HG02678 (cell line): Measurements from ENCODE around the gene MB21D2.

Source experiments
- ATAC-seq: cut with Tn5 transposase; IDR thresholded peaks from one replicate; pipeline ENCODE4 v1.9.1; 2021; ENCODE audit warnings: mild to moderate bottlenecking, moderate library complexity; ENCODE audit not compliant: unreplicated experiment

The MB21D2 gene

DNA sequence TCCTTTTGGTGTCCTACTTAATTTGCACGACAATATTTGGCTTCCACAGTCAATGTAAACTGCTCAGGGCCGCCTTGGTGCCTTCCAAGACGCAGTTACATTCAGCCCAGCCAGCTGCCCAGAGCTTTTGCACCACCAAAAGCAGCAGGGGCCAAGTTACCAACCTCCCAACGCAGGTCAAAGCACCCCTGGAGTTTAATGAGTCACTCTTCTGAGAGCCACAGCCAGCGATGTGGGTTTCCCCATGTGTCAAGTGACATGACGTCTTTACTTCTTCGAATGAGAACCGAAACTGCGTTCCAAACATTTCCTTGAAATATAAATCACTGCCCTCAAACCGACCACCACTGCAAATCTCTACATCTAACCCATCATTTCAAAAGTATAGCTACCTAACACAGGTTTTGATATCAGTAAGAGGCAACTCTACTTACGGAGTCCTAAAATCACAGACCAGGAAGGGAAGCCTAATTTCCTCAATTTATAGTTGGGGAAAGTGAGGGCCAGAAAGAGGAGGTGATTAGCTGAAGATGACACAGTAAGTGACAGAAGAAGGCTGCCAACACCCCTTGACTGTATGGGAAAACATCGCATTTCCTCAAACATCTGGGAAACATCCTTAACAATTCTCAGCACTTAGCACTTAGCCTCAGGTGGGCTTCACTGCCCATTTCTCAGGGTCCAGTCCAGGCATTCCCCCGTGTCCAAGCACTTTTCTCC, 24.5 kb downstream of the MB21D2 start:
- ATAC-seq: peak; percentile 98

DNA sequence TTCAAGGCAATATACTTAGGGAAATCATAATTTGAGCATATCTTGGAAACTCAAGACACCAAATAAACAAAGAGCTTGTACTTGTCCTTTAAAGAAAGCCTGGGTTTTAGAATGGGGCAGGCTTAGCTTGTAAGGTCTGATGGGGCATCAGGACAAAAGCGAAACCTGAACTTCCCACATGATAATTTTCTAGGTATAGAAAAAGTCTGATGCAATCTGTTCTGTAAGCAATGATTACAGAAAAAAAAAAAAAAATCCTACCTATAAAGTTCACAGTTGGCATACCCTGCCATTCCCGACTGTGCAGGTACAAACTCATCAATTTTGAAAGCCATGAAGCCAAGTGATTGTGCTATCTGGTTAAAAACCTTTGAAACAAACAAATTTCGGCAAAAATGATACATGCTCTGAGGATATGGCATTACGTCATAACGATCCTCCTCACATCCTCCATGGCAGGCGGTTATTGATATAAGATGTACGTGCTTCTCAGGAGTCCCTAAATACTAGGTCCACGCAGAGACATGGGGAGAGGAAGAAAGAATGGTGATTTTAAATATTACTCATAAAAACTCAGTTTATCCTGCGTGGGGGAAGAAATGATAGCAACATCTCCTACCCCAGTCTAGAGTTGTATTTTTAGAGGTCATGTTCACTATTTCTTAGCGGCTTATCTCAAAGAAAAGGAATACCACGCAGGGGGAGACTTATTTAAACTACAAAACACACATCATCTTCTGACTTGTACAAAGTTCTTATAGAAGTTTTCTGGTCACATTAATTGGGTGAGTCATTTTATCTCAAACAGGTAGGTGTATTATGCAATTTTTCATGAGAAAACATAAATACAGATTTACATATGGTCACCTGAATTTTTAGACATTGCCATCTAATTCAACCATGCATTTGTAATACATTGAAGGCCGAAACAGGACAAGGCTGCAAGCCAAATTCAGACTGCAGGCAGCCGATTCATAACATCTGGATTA, 27.0 kb downstream of the MB21D2 start:
- ATAC-seq: no peak

DNA sequence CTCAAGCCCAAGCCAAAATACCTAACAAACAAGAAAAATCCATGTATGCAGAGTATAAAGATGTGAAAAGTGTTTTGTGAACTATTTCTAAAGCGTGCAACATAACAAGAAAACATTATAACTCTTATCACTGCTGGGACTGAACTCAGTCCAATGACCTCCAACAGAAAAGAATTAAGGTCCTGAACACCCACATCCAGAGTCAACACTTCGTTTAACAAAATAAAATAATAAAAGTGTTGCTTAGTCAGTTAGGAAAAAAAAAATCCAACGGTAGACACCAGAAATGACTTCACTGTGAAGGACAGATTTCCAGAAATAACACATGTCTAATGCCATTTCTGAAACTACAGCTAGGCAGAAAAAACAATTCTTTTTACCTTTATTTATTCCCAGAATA, 28.0 kb downstream of the MB21D2 start:
- ATAC-seq: no peak

DNA sequence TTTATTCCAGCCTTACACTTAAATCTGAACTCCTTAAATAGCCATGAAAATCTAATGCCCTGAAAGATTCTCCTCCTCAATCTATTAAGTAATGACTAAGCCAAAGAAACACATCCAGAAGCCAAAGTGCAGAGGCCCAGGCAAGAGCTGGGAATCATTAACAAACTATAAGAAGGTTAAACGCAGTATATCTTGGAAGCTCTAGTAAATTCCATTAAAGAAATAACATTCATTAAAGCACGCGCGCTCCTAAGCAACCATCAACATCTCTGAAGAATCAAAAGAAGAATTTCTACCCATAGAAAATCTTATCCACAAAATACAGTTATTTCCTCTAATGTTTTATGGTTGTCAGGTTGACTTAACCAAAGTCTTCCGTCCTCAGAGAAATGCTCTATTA, 29.5 kb downstream of the MB21D2 start:
- no peak for ATAC-seq

DNA sequence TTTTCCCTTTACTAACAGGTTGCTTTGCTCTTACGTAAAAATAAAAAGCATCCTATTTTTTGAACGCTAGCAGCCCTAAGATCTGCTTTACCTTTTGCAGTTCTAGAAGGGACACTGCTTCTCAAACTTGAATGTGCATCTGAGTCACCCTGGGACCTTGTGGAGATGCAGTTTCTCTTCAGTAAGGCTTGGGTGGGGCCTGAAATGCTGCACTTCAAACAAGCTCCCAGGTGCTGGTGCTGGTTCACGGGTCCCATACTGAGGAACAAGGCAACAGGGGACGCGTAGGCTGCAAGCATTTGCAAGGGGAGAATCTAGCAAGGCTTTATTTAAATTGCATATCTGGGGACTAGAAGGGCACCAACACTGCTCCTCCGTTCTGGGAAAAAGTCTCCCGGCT, 30.0 kb downstream of the MB21D2 start:
- ATAC-seq: no peak

DNA sequence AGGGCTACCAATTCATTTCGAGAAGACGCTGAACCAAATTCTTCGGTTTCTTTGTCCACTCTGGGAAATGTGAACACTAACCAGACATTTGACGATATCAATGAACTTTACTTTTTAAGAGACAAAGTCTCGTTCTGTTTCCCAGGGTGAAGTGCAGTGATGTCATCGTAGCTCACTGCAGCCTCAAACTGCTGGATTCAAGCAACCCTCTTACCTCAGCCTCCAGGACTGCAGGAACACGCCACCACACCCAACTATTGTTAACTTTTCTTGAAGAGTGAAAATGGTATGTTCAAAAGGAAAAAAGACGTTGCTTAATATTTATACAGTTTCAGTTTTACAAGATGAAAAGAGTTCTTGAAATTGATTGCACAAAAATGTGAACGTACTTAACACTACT, 30.6 kb downstream of the MB21D2 start:
- no peak for ATAC-seq

DNA sequence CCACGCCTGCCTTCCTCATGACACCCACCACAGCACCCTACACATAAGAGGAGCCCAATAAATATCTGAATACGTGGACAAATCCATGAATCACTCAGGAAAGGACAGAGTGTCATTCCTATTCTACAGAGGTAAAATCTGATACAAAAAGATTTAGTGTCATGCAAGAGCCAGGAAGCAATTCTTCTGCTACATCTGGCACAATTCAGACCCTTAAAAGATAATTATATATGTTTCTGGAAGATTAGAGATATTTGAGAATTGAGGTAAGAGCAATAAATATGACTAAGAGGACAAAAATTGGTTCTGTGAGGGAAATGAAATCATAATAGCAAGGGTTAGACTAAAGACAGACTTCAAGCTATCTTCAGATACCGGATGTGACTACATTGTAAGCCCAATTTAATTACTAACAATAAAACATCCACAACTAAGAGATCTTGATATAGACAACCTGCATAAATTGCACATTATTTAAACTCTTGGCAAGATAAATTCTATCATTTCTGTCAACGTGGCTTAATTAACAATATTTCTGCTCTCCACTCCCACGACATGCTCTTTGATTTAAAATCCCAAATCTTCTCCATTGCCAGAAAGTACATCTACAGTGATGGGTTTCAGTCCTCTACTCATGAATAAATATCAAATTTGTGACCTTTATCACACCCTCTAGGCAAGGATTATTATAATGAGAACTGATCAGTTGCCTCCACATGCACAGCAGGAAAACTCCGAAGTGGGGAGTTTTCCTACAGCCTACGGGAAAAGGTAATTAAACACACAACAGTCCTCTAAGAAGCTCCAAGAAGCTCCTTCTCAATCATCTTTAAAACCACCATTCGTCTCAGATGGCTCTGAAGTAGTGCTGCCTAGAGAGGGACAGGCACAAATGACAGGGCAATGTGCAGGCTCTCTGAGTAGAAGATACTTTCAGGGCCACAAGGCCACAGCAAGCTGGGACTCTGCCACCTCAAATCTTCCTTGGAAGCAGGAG, 32.6 kb downstream of the MB21D2 start:
- no peak for ATAC-seq

DNA sequence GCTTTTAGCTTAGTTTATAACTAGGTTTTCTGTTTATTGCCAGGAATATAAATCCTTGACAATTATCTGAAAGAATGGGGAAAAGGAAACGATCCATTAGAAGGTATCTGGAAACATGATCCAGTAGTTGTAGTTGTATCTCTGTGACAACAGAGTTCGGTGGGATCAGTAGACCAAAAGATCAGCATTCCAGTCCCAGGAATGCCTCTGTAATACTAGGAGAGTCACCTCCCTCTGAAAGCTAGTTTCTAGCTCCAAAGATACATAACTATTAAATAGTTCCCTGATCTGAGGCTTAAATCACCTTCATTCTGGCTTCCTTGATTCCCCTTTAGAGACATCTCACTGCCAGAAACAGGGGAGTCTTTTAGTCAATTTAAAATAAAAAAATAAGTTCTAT, 34.1 kb downstream of the MB21D2 start:
- ATAC-seq: no peak

DNA sequence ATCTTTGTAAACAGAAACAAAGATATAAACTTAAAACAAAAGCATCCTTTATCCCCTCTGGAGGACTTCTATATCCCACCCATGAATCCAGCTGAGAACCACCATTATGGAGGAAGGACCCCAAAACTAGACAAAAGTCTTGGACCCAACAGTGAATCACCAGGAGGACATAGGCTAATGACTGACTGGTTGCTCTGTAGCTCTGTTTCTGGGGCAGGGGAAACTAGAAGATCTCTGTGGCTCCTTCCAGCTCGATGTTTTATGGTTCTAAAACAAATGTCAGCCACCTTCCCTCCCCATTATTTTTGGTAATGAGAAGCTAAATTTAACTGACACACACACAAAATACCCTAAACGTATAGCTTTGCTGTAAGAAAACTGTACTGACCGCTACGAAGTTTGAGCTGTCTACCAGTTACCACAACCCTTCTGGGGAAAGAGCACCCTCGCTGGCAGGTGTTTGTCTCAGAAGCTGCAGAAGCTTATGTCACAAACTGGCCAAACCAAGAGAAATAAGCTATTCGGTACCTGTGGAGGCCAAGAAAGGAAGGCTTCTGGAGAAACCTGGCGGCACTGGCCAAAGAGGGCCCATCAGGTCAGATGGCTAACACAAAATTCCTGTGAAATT, 36.4 kb downstream of the MB21D2 start:
- ATAC-seq: no peak

DNA sequence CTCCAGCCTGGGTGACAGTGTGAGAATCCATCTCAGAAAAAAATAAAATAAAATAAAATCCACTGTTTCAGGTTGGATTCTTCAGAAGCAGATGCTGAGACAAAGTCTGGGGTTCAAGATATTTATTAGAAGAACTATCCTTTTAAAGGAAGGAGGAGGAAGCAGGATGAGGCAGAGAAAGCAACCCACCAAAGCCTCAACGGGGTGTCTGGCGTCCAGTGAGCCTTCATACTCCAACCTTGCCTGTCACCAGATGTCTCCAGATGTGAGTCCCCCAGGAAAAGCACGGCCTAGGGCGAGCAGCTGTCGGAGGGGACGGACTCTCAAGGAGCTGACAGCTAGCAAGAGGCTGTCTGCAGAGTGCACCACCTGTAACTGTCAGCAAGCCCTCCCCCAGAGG, 37.3 kb downstream of the MB21D2 start:
- ATAC-seq: no peak

DNA sequence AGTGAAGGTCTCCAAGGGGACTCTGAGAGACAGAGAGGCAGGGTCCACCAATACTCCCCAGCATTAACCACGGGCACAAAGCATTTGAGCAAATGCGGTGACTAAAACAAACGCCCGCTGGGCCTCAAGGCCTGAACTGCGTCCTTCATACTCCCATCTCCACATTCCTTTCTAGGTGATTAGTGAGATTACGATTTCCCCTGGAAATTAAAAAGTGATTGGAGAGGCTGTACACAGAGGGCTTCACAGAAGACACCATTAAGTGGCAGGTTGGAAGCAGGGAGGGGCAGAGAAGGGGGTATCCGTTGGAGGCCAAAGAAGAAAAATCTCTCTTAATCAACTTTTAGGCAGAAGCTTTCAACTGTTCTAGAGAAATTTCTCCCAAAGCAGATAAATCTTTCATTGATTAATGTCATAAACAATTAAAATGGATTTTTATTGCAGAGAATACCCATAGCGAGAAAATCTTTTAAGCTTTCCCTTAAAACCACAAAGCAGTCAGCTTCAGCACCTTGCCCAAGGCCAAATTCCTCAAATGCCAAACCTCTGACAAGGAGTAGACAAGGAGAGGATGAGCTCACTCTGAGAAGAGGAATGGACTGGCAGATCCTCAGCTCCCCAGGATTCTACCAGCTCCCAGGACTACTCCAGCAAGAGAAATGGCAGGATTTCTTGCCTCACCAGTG, 38.2 kb downstream of the MB21D2 start:
- no peak for ATAC-seq

DNA sequence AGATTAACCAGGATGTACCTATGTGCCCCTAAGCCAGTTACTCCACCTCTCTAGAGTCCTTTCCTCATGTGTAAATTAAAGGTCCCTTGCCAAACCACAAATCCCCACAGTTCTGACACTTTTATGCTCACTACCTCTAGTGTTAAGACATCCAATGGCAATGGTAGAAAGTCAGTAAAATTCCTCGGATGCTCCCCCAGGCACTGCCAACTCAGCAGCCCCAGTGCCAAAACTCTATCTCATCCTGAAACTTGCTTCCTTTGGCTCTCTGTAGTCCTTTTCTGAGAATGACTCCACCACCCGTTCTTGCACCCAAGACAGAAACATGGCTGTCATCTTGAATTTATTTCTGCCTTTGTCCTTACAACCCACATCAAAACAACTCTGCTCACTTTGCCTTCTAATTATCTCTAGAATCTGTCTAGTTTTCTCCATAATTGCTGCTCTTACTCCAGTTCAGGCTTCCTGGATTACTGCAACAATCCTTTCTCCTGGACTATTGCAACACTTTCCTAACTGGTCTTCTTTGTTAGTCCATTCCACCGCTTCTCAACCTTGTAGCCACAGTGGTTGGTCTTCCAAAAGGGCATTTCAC, 41.6 kb downstream of the MB21D2 start:
- ATAC-seq: no peak

DNA sequence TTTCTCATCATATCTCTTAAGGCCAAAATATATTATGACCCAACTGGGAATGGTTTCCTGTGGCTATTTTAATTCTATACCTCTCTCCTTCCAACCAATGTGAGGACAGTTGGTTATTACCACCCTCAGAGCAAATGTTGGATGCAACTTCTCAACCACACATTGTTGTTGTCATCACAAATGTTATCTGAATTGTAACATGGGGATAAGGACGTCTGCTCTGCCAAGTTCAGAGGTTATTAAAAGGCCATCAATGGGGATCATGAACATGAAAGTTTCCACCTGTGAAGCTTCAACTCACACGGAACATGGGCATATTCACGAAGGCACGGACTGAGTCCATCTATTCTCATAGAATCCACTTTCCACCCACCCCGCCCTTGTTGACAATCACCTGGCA, 46.8 kb downstream of the MB21D2 start:
- no peak for ATAC-seq

DNA sequence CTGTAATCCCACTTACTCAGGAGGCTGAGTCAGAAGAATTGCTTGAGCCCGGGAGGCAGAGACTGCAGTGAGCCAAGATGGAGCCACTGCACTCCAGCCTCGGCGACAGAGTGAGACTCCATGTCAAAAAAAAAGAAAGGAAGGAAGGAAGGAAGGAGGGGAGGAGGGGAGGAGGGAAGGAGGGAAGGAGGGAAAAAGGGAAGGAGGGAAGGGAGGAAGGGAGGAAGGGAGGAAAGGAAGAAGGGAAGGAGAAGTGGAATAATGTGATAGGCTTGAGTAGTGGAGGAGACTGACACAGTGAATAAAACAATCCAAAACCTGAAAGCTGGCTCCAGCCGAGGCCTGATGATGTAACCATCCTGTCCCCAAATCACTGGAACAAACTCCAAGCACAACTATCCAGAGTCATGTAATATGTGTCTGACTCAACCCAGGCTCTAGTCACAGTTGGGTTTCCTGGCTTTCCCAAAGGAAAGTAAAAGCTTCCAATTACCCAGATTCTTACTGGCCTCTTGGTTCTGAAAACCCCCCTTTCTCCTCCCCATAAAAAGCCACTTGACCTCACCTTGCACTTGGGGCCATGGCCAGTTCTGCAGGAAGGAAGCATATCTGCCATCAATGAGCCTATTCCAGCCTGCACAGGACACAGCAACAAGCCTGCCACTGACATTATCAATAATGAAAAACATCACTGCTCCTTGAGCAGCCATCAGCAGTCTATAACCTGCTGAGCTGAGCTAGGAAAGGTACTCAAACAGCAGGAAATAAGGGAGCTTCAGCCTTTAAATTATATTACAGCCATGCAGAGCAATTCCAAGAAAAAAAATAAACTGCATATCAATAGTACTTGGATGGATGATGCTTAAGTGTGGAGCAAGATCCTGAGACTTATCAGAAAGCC, 48.3 kb downstream of the MB21D2 start:
- ATAC-seq: no peak

DNA sequence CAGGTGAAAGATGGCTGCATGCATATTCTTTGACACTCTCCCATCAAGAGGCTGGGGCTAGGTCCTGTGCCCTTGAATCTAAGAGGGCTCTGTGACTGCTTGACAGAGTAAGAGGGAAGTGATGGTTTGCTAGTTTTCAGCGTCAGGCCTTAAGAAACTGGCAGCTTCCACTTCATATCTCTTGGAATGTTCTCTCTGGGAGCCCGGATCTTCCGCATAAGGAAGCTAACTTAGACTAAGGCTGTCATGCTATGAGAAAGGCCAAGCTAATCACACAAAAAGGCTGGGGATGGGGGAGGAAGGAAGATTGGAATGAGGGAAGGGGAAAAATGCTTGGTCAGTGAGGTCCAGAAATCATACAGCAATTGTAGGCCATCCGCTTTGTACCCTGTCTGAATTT, 50.0 kb downstream of the MB21D2 start:
- no peak for ATAC-seq

DNA sequence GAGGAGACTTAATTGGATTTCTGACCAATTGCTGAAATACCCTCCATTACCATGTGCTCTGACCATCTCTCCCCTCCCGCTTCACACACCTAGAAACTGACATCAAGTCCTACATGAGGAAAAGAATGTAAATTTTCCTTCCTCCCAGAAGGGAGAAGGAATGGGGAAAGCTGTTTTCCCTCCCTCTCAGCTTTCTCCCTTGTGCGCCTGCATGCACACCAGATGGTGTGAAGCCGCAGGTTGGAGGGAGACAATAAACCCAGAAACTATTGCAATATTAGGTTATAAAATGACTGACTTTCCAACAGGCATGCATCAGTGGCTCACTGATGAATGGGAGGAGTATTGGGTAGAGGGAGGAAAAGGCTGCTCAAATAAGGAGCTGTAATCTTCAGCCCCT, 50.9 kb downstream of the MB21D2 start:
- ATAC-seq: no peak

DNA sequence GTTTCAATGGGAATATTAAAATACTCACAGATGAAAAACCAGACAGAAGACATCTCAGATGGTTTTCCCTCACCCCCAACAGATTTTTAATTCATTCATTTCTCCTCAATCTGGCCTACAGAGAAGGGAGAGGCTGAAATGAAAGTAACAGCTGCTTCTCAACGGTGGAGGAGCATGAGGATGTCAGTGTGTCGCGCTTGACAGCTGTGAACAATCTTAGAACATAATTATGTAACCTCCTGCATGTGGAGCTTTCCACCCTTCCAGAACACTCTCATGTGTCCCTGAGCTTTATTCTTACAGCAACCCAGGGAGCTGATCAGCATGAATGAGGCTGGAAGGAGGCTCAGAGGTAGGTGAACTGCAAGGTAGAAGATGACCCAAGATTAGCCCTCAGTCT, 52.7 kb downstream of the MB21D2 start:
- ATAC-seq: peak; percentile 67

DNA sequence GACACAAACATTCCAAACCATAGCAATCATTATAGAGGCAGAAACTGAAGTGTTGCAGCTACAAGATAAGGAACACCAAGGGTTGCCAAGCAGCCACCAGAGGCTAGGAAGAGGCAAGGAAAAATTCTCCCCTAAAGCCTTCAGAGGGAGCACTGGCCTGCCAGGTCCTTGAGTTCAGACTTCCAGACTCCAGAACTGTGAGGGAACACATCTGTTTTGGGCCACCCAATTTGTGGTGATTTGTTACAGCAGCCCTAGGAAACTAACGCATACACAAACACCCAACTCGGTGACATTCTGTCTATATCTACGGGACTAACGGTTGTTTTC, 54.6 kb downstream of the MB21D2 start:
- ATAC-seq: no peak
